Measurements from ENCODE around the gene MAP4K3.
"Not testable (repeated sequence)": the region's sequence is repeated elsewhere in the genome, so short reads cannot be mapped to it uniquely, and the experiment has no call there.

MAP4K3 gene

GRCh38 chr2:39252888-39253518, 184.1 kb downstream of the MAP4K3 start:
- ChIA-PET POLR2A (interaction anchor here (0.9 kb wide), 1 partner anchor 133 kb away, joined by 3 read pairs; no protein-coding TSS in a partner anchor), CTCF (interaction anchor here (0.5 kb wide), 1 partner anchor 243 kb away, joined by 3 read pairs; no protein-coding TSS in a partner anchor)
- no peak for DNase-seq (ENCODE audit: extremely low spot score)
- TF ChIP-seq FOXA1 (IDR thresholded peaks at IDR 0.05) (no peak), TARDBP (IDR thresholded peaks at IDR 0.05) (no peak), PKNOX1 (IDR thresholded peaks at IDR 0.05) (no peak), ARNT (IDR thresholded peaks at IDR 0.05) (no peak), ELF4 (IDR thresholded peaks at IDR 0.05) (no peak), BHLHE40 (IDR thresholded peaks at IDR 0.05; ENCODE audit: borderline replicate concordance) (no peak), SUZ12 (IDR thresholded peaks at IDR 0.05) (no peak), ZNF384 (IDR thresholded peaks at IDR 0.05) (no peak), L3MBTL2 (conservative IDR thresholded peaks at IDR 0.05) (no peak), SP1 (IDR thresholded peaks at IDR 0.05) (no peak), LEF1 (IDR thresholded peaks at IDR 0.05; ENCODE audit: borderline replicate concordance) (no peak), NFRKB (IDR thresholded peaks at IDR 0.05) (no peak), FOXM1 (IDR thresholded peaks at IDR 0.05; ENCODE audit: borderline replicate concordance) (no peak), FOXK2 (IDR thresholded peaks at IDR 0.05) (no peak), HDGF (IDR thresholded peaks at IDR 0.05; ENCODE audit: borderline replicate concordance) (no peak), CTBP1 (IDR thresholded peaks at IDR 0.05; ENCODE audit: borderline replicate concordance) (no peak)

- ChIA-PET CTCF (no interaction called here), POLR2A (no interaction called here)
- DNase-seq (ENCODE audit: extremely low spot score) = no peak
Observed at GRCh38 chr2:39247512-39248043, 189.5 kb downstream of the MAP4K3 start.

GRCh38 chr2:39246382-39246980, 190.6 kb downstream of the MAP4K3 start:
- POLR2A ChIA-PET = no interaction called here
- no peak for TF ChIP-seq ELF4 (IDR thresholded peaks at IDR 0.05)
- TF ChIP-seq CTBP1 (IDR thresholded peaks at IDR 0.05; ENCODE audit: borderline replicate concordance) = no peak
- TF ChIP-seq FOXK2 (IDR thresholded peaks at IDR 0.05) = no peak
- TF ChIP-seq LEF1 (IDR thresholded peaks at IDR 0.05; ENCODE audit: borderline replicate concordance) = no peak
- TF ChIP-seq L3MBTL2 (conservative IDR thresholded peaks at IDR 0.05) = no peak
- TF ChIP-seq HDGF (IDR thresholded peaks at IDR 0.05; ENCODE audit: borderline replicate concordance) = no peak
- no peak for TF ChIP-seq TARDBP (IDR thresholded peaks at IDR 0.05)
- no peak for TF ChIP-seq SP1 (IDR thresholded peaks at IDR 0.05)
- TF ChIP-seq FOXA1 (IDR thresholded peaks at IDR 0.05) = no peak
- TF ChIP-seq ARNT (IDR thresholded peaks at IDR 0.05) = no peak
- TF ChIP-seq SUZ12 (IDR thresholded peaks at IDR 0.05) = no peak
- TF ChIP-seq BHLHE40 (IDR thresholded peaks at IDR 0.05; ENCODE audit: borderline replicate concordance) = no peak
- no peak for TF ChIP-seq ZNF384 (IDR thresholded peaks at IDR 0.05)
- no peak for TF ChIP-seq FOXM1 (IDR thresholded peaks at IDR 0.05; ENCODE audit: borderline replicate concordance)
- CTCF ChIA-PET = no interaction called here
- DNase-seq (ENCODE audit: extremely low spot score) = no peak

More at GRCh38 chr2:39247512-39248043, 189.5 kb downstream of the MAP4K3 start:
- no peak for TF ChIP-seq LEF1 (IDR thresholded peaks at IDR 0.05; ENCODE audit: borderline replicate concordance)
- no peak for TF ChIP-seq PKNOX1 (IDR thresholded peaks at IDR 0.05)
- TF ChIP-seq BHLHE40 (IDR thresholded peaks at IDR 0.05; ENCODE audit: borderline replicate concordance) = no peak
- TF ChIP-seq TARDBP (IDR thresholded peaks at IDR 0.05) = no peak
- TF ChIP-seq HDGF (IDR thresholded peaks at IDR 0.05; ENCODE audit: borderline replicate concordance) = no peak
- no peak for TF ChIP-seq SUZ12 (IDR thresholded peaks at IDR 0.05)
- no peak for TF ChIP-seq SP1 (IDR thresholded peaks at IDR 0.05)
- no peak for TF ChIP-seq ELF4 (IDR thresholded peaks at IDR 0.05)
- no peak for TF ChIP-seq FOXK2 (IDR thresholded peaks at IDR 0.05)
- no peak for TF ChIP-seq L3MBTL2 (conservative IDR thresholded peaks at IDR 0.05)

- CTCF ChIA-PET; DNase-seq (ENCODE audit: extremely low spot score); POLR2A ChIA-PET: not testable (repeated sequence)
Observed at GRCh38 chr2:39244963-39245625, 192.0 kb downstream of the MAP4K3 start.

GRCh38 chr2:39244241-39244862, 192.7 kb downstream of the MAP4K3 start:
- POLR2A ChIA-PET; DNase-seq (ENCODE audit: extremely low spot score); CTCF ChIA-PET: not testable (repeated sequence)

- DNase-seq (ENCODE audit: extremely low spot score) = no peak
- CTCF ChIA-PET = no interaction called here
- TF ChIP-seq L3MBTL2 (conservative IDR thresholded peaks at IDR 0.05) (no peak), NFRKB (IDR thresholded peaks at IDR 0.05) (no peak), TARDBP (IDR thresholded peaks at IDR 0.05) (no peak), ARNT (IDR thresholded peaks at IDR 0.05) (no peak), FOXA1 (IDR thresholded peaks at IDR 0.05) (no peak), SUZ12 (IDR thresholded peaks at IDR 0.05) (no peak), BHLHE40 (IDR thresholded peaks at IDR 0.05; ENCODE audit: borderline replicate concordance) (no peak), SP1 (IDR thresholded peaks at IDR 0.05) (no peak), CTBP1 (IDR thresholded peaks at IDR 0.05; ENCODE audit: borderline replicate concordance) (no peak), ELF4 (IDR thresholded peaks at IDR 0.05) (no peak), FOXK2 (IDR thresholded peaks at IDR 0.05) (no peak), HDGF (IDR thresholded peaks at IDR 0.05; ENCODE audit: borderline replicate concordance) (no peak), LEF1 (IDR thresholded peaks at IDR 0.05; ENCODE audit: borderline replicate concordance) (no peak), FOXM1 (IDR thresholded peaks at IDR 0.05; ENCODE audit: borderline replicate concordance) (no peak), PKNOX1 (IDR thresholded peaks at IDR 0.05) (no peak)
- POLR2A ChIA-PET = no interaction called here
Observed at GRCh38 chr2:39243469-39244123, 193.5 kb downstream of the MAP4K3 start, which contains the start of gene CDKL4. TSS of gene CDKL4 (minus strand) at chr2:39243970.
